Adrenal gland (tissue), 5 donors: ENCODE measurements around the gene TMEM117.

Experiments
- CTCF ChIP-seq, 6 experiments: fragments of 450-650 bp in 4 of 6; fragments of 200-600 bp in 2 of 6; sonication (generic) in 1 of 6; IDR thresholded peaks; 1 replicate in 5 of 6; 2 replicates in 1 of 6; pipeline versions ENCODE4 v1.5.1 to v1.8.0; 2016 to 2021; ENCODE audit warnings: antibody characterized with exemption in 6 of 6, mild to moderate bottlenecking in 2 of 6, moderate library complexity in 1 of 6
- POLR2A ChIP-seq, 2 donors: fragments of 450-650 bp; IDR thresholded peaks; one replicate each; pipeline ENCODE4 v1.6.1; 2017; ENCODE audit warnings: antibody characterized with exemption in 2 of 2, mild to moderate bottlenecking in 2 of 2, moderate library complexity in 1 of 2
- donor health status: DM: no; HTN: no; CAD: no.

GRCh38 chr12:44299524-44299923 is 463.6 kb downstream of the TMEM117 start:
- TF ChIP-seq CTCF (IDR thresholded peaks at IDR 0.05) (no peak), POLR2A (IDR thresholded peaks at IDR 0.05) (no peak)
